ENCODE data around the gene RGS6. TPM values are rescaled to one million over a fixed set of nuclear protein-coding genes. Genes with fewer than 3 reads are reported as not detected.
A peak's percentile ranks its signal among the peaks of the same experiment; 100 is the strongest.

RGS6 gene
- total and polyA plus RNA-seq, 7 donors: 0.79 to 8.0 (median 1.6) TPM; not detected in 2

DNA sequence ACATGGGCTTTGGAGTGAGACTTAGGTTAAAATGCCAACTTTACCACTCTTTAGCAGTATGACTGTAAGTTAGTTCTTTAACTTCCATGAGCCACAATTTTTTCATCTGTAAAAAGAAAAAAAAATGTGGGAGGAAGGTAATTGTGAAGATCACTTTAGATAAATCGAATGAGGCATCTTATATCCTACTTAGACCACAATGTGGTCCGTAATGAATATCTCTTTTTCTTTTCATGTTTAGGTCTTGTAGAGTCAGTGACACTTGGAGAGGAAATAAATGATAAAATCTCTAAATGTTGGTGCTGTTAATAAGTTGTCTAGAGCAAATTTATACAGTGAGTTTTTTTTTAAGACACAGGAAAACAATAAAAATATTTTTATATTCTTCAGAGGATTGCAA, 34.3 kb downstream of the RGS6 start:
- no peak for DNase-seq
- intact Hi-C loops (cut with DNase I): no loop called here
- Histone ChIP-seq H3K27ac (no peak overlapping the region), H3K4me3 (no peak overlapping the region), H3K4me1 (no peaks in the 10 kb centered on the region), H3K27me3 (no peaks in the 10 kb centered on the region), H3K9me3 (peaks cover 0 to 3% (median 0%) of the 10 kb centered on the region in 4 donors), H3K36me3 (no peaks in the 10 kb centered on the region)
- WGBS, 2 donors: 52 to 80% methylated on average over 2 of the region's 2 CpGs
- no peak for TF ChIP-seq POLR2AphosphoS5 (IDR thresholded peaks at IDR 0.05)
- TF ChIP-seq, protein P1, sequence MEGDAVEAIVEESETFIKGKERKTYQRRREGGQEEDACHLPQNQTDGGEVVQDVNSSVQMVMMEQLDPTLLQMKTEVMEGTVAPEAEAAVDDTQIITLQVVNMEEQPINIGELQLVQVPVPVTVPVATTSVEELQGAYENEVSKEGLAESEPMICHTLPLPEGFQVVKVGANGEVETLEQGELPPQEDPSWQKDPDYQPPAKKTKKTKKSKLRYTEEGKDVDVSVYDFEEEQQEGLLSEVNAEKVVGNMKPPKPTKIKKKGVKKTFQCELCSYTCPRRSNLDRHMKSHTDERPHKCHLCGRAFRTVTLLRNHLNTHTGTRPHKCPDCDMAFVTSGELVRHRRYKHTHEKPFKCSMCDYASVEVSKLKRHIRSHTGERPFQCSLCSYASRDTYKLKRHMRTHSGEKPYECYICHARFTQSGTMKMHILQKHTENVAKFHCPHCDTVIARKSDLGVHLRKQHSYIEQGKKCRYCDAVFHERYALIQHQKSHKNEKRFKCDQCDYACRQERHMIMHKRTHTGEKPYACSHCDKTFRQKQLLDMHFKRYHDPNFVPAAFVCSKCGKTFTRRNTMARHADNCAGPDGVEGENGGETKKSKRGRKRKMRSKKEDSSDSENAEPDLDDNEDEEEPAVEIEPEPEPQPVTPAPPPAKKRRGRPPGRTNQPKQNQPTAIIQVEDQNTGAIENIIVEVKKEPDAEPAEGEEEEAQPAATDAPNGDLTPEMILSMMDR (IDR thresholded peaks at IDR 0.05): no peak
- no peak for TF ChIP-seq POLR2A (IDR thresholded peaks at IDR 0.05)
- no peak for TF ChIP-seq EP300 (IDR thresholded peaks at IDR 0.05)

DNA sequence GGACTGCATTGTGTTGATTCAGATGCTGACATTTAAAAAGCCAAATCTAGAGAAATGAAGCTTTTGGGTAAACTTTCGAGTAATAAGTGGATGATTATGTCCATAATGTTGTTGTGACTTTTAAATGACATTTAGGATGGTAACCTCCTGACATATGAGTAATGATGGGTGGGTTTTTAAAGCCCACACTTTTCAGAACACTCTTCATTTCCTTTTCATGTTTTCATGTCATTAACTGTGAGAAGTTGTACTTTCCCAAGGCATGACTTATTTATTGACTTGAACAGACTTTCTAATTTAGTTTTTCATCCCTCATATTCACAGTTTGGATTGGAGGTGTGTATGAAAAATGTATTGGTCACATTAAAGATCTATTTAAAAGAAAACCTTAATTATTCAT, 35.5 kb downstream of the RGS6 start:
- Histone ChIP-seq H3K4me1 (no peaks in the 10 kb centered on the region), H3K36me3 (no peaks in the 10 kb centered on the region), H3K27me3 (no peaks in the 10 kb centered on the region), H3K9me3 (peaks cover 0 to 3% (median 0%) of the 10 kb centered on the region in 4 donors), H3K4me3 (no peak overlapping the region), H3K27ac (no peak overlapping the region)
- intact Hi-C loops (cut with DNase I): no loop called here
- TF ChIP-seq, protein P1 (IDR thresholded peaks at IDR 0.05): no peak
- TF ChIP-seq POLR2A (IDR thresholded peaks at IDR 0.05): no peak
- TF ChIP-seq POLR2AphosphoS5 (IDR thresholded peaks at IDR 0.05): no peak
- TF ChIP-seq EP300 (IDR thresholded peaks at IDR 0.05): no peak
- DNase-seq: no peak
- 69 to 70% methylated on average over 1 of the region's 1 CpG for WGBS, 2 donors

DNA sequence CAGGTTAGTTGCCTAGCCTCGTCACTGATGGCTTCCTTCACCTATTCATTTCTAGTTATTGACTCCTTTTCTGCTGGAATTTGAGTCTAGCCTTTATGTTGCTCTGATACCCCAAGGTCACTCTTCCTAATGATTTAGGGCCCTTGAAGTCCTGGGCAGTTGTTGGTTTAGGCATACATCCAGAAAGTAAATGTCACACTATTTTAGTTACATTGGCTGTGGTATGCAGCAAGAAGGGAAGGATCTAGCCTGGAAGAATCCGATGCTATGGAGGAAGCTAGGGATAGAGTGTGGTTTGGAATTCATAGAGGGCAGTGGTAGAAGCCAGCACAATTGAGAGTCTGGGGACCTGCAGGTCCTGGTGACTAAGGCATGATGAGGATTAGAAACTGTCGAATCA, 38.0 kb downstream of the RGS6 start:
- 75 to 81% methylated on average over 3 of the region's 3 CpGs for WGBS, 2 donors
- Histone ChIP-seq H3K9me3 (peaks cover 0 to 3% (median 0%) of the 10 kb centered on the region in 4 donors), H3K27me3 (no peaks in the 10 kb centered on the region), H3K4me3 (no peak overlapping the region), H3K4me1 (no peaks in the 10 kb centered on the region), H3K27ac (no peak overlapping the region), H3K36me3 (no peaks in the 10 kb centered on the region)
- TF ChIP-seq, protein P1 (IDR thresholded peaks at IDR 0.05): no peak
- TF ChIP-seq POLR2A (IDR thresholded peaks at IDR 0.05) (no peak), POLR2AphosphoS5 (IDR thresholded peaks at IDR 0.05) (no peak), EP300 (IDR thresholded peaks at IDR 0.05) (no peak)
- DNase-seq: no peak
- intact Hi-C loops (cut with DNase I): no loop called here

DNA sequence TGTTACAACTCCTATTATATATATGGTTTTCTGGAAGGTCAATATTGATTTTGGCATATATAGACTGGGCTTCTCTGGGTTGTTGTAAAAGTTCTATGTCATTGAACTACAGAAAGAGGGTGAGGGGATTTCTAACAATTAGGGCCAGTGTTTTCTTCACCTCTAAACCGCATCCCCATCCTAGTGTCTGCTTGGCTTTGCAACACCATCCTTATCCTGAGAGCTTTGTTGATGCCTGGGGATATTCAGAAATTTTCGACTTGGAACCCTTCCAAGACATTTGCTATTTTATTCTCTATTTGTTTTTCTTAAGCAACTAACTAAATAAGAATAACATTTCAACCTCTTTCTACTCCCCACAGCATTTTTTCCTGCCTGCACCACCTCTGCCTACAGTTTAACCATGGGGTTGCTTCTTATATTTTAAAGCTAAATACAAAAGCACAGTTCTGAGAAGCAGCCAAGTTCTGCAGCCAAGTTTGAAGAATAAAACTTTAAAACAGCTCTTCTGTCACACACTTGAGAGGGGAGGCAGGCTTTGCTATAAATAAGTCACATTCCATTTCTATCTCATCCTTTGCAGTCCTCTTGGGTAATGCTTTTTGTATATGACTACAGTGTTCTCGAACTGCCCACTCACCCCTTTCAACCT, 53.4 kb downstream of the RGS6 start:
- Histone ChIP-seq H3K4me1 (peaks cover 2 to 14% (median 12%) of the 10 kb centered on the region in 4 donors), H3K27me3 (no peaks in the 10 kb centered on the region), H3K4me3 (no peak overlapping the region), H3K36me3 (no peaks in the 10 kb centered on the region), H3K9me3 (no peaks in the 10 kb centered on the region), H3K27ac (peak overlapping the region in 3 of 4 donors; percentile 21 to 26 (median 26))
- TF ChIP-seq POLR2AphosphoS5 (IDR thresholded peaks at IDR 0.05): no peak
- no peak for TF ChIP-seq POLR2A (IDR thresholded peaks at IDR 0.05)
- intact Hi-C loops (cut with DNase I): no loop called here
- 64 to 66% methylated on average over 3 of the region's 3 CpGs for WGBS, 2 donors
- no peak for DNase-seq

DNA sequence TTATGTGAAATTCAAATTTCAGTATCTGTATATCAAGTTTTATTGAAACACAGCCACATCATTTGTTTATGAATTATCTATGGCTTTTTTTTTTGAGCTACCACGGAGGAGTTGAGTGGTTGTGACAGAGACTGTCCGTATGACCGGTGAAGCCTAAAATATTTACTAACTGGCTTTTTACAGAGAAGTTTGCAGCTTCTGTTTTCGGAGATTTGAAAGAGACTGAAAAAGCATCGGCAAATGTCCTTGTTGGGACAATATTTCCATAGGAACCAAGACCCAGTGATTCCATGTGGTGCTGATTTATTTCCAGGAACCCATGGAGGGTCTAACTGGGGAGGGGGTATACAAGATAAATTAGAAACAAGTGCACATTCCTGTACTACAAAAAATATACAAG, 56.2 kb downstream of the RGS6 start:
- H3K4me1 ChIP-seq: peaks cover 0 to 14% (median 12%) of the 10 kb centered on the region in 4 donors
- no peaks in the 10 kb centered on the region for H3K9me3 ChIP-seq
- WGBS, 2 donors: 86 to 88% methylated on average over 5 of the region's 5 CpGs
- DNase-seq: no peak
- H3K4me3 ChIP-seq: no peak overlapping the region
- no peaks in the 10 kb centered on the region for H3K36me3 ChIP-seq
- H3K27me3 ChIP-seq: no peaks in the 10 kb centered on the region
- H3K27ac ChIP-seq: no peak overlapping the region
- no peak for TF ChIP-seq EP300 (IDR thresholded peaks at IDR 0.05)
- TF ChIP-seq, protein P1 (IDR thresholded peaks at IDR 0.05): no peak
- no peak for TF ChIP-seq POLR2A (IDR thresholded peaks at IDR 0.05)
- TF ChIP-seq POLR2AphosphoS5 (IDR thresholded peaks at IDR 0.05): no peak
- intact Hi-C loops (cut with DNase I): no loop called here
